Vagina (tissue), 2 donors: ENCODE data around the gene PDE11A. TPM values are rescaled to one million over a fixed set of nuclear protein-coding genes. Genes with fewer than 3 reads are reported as not detected.

Source experiments
- DNase-seq, 2 donors: peaks; one replicate each; pipeline ENCODE4 v3.0.0-alpha.2; 2017; ENCODE audit errors: extremely low spot score in 2 of 2
- H3K27ac ChIP-seq: fragments of 200-600 bp; sonication (generic); one replicate; pipeline ENCODE4 v1.5.1; 2019
- H3K27me3 ChIP-seq: fragments of 200-600 bp; sonication (generic); one replicate; pipeline ENCODE4 v1.5.1; 2019
- H3K36me3 ChIP-seq, 2 donors: fragments of 200-600 bp; sonication (generic); one replicate each; pipeline ENCODE4 v1.5.1; 2017 to 2019
- H3K4me1 ChIP-seq: fragments of 200-600 bp; sonication (generic); one replicate; pipeline ENCODE4 v1.5.1; 2019
- H3K4me3 ChIP-seq, 2 donors: fragments of 200-600 bp; sonication (generic); 1 replicate in 1 of 2; 2 replicates in 1 of 2; pipeline ENCODE4 v1.5.1; 2016 to 2019
- H3K9me3 ChIP-seq: fragments of 200-600 bp; sonication (generic); one replicate; pipeline ENCODE4 v1.5.1; 2019
- POLR2A ChIP-seq, 2 donors: fragments of 450-650 bp; IDR thresholded peaks; one replicate each; pipeline ENCODE4 v1.6.1; 2017; ENCODE audit warnings: antibody characterized with exemption in 2 of 2, mild to moderate bottlenecking in 2 of 2, moderate library complexity in 2 of 2
- POLR2AphosphoS5 ChIP-seq, 2 donors: sonication (generic); formaldehyde crosslinking; IDR thresholded peaks; one replicate each; pipeline ENCODE4 v1.9.0; 2017; ENCODE audit warnings: antibody characterized with exemption in 2 of 2, mild to moderate bottlenecking in 2 of 2, low read depth in 1 of 2; ENCODE audit not compliant: insufficient read depth in 1 of 2
- intact Hi-C: fragments of 100-400 bp; cut with DNase I; formaldehyde crosslinking; loops from one replicate; pipeline ENCODE4 v1.15.1; 2023
- total RNA-seq: library from RNA; depleted of rRNA; stranded (reverse); fragments of >200 nt; gene quantifications from one replicate; pipeline ENCODE4 v1.2.3, GENCODE V29; 2016
- TF ChIP-seq, protein P1 (sequence below), 3 experiments: fragments of 450-650 bp in 2 of 3; fragments of 200-600 bp in 1 of 3; sonication (generic) in 1 of 3; IDR thresholded peaks; one replicate each; pipeline ENCODE4 v1.5.1; 2017 to 2019; ENCODE audit warnings: antibody characterized with exemption in 3 of 3, mild to moderate bottlenecking in 2 of 3, moderate library complexity in 2 of 3

PDE11A gene
- total RNA-seq, 1 donor from 2014 or later = 0.25 TPM

DNA sequence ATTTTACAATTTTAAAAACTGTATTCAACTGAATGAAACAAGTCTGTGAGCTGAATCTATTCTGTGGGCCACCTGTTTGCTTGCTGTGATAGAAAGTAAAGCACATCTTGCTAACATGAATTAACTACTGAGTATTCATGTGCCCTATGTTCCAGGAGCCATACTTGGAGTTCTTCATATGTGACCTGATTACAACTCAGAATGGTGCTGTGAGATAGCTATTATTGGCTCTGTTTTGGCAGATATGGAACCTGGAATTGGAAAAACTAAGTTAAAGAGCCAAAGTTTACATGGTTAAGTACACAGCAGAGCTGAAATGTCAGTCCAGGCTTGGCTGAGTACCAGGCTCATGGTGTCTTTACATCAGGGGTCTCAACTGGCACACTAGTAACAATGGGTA is 426.3 kb downstream of the PDE11A start:
- H3K27ac ChIP-seq = no peak overlapping the region
- intact Hi-C loops = no loop called here
- no peak overlapping the region for H3K4me3 ChIP-seq
- TF ChIP-seq POLR2AphosphoS5 (IDR thresholded peaks at IDR 0.05; ENCODE audit: insufficient read depth in 1 of 2, low read depth in 1 of 2) (no peak), POLR2A (IDR thresholded peaks at IDR 0.05) (no peak)
- TF ChIP-seq, protein P1, sequence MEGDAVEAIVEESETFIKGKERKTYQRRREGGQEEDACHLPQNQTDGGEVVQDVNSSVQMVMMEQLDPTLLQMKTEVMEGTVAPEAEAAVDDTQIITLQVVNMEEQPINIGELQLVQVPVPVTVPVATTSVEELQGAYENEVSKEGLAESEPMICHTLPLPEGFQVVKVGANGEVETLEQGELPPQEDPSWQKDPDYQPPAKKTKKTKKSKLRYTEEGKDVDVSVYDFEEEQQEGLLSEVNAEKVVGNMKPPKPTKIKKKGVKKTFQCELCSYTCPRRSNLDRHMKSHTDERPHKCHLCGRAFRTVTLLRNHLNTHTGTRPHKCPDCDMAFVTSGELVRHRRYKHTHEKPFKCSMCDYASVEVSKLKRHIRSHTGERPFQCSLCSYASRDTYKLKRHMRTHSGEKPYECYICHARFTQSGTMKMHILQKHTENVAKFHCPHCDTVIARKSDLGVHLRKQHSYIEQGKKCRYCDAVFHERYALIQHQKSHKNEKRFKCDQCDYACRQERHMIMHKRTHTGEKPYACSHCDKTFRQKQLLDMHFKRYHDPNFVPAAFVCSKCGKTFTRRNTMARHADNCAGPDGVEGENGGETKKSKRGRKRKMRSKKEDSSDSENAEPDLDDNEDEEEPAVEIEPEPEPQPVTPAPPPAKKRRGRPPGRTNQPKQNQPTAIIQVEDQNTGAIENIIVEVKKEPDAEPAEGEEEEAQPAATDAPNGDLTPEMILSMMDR (IDR thresholded peaks at IDR 0.05) = no peak
- H3K9me3 ChIP-seq = no peaks in the 10 kb centered on the region
- no peak for DNase-seq
- no peaks in the 10 kb centered on the region for H3K27me3 ChIP-seq
- H3K4me1 ChIP-seq = no peaks in the 10 kb centered on the region
- no peaks in the 10 kb centered on the region for H3K36me3 ChIP-seq

DNA sequence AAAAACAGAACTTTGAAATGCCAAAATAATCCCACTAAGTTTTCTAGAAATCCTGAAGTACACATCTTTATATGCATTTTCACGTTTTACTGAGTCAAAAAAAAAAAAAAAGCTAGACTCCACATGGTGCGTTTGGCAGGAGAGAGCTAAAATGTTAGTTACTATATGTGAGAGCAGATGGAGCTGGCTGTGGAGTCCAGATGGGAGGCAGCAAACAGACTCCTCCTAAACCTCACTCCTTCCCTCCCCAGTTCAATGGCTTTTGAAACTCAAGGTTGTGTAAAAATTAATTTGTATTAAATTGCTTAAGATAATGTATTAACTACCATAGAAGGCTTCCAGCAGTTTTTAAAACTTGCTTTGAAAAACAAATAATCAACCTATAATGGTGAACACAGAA is 431.2 kb downstream of the PDE11A start:
- no peak for DNase-seq
- Histone ChIP-seq H3K36me3 (no peaks in the 10 kb centered on the region), H3K4me3 (no peak overlapping the region), H3K4me1 (peaks cover 15% of the 10 kb centered on the region), H3K27me3 (no peaks in the 10 kb centered on the region), H3K9me3 (no peaks in the 10 kb centered on the region), H3K27ac (no peak overlapping the region)
- TF ChIP-seq POLR2A (IDR thresholded peaks at IDR 0.05) = no peak
- TF ChIP-seq POLR2AphosphoS5 (IDR thresholded peaks at IDR 0.05; ENCODE audit: insufficient read depth in 1 of 2, low read depth in 1 of 2) = no peak
- TF ChIP-seq, protein P1 (IDR thresholded peaks at IDR 0.05) = no peak
- intact Hi-C loops = no loop called here

DNA sequence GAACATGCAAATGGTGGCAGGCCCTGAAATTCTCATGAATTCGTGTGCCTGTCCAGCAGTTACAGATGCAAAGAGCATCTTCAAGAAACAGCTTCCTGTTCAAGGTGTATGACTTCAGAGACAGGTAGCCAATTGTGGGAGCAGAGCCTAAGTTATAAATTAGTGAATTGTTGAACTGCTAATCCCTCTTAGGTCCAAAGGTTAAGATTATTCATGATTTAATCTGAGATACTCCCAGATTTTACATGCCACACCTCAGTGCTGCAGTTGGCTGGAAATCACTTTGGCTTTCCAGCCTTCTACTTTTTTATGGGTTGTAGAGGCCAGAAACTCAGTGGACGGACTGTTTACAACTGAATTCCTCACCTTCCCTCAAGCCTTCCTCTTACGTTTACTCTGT is 432.2 kb downstream of the PDE11A start:
- DNase-seq = no peak
- Histone ChIP-seq H3K27me3 (no peaks in the 10 kb centered on the region), H3K4me3 (no peak overlapping the region), H3K9me3 (no peaks in the 10 kb centered on the region), H3K36me3 (no peaks in the 10 kb centered on the region), H3K4me1 (peaks cover 15% of the 10 kb centered on the region), H3K27ac (no peak overlapping the region)
- TF ChIP-seq POLR2A (IDR thresholded peaks at IDR 0.05) = no peak
- TF ChIP-seq, protein P1 (IDR thresholded peaks at IDR 0.05) = no peak
- no peak for TF ChIP-seq POLR2AphosphoS5 (IDR thresholded peaks at IDR 0.05; ENCODE audit: insufficient read depth in 1 of 2, low read depth in 1 of 2)
- intact Hi-C loops = no loop called here

DNA sequence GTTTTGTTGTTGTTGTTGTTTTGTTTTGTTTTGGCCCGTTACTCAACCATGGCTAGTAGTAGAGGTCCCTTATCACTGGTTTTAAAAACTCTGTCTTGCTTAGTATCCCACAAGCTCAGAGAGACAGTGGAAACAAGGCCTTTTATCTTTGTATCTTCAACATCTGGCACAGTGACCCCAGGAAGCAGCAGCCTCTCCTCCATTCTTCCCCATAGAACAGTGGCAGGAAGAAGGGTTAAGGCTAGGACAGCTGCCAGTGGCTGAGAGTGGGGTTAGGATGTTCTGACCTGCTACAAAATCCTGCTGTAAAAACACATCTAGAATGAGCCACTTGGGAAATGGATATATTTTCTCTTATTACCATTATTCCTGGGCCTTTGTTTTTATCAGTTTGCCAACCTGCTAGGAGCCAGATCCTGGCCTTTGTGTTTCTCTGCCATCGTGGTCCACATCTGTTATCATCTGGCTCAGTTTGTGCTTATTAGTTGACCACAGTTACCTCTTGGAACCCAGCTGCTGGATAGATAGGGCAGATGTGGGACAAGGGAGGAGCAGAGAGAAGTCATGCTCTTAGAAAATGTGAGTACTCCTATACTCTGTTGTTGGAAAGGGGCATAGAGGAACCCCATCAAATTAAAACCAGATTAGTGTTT is 433.2 kb downstream of the PDE11A start:
- Histone ChIP-seq H3K4me1 (peaks cover 15% of the 10 kb centered on the region), H3K9me3 (no peaks in the 10 kb centered on the region), H3K27ac (no peak overlapping the region), H3K4me3 (no peak overlapping the region), H3K27me3 (no peaks in the 10 kb centered on the region), H3K36me3 (no peaks in the 10 kb centered on the region)
- TF ChIP-seq POLR2AphosphoS5 (IDR thresholded peaks at IDR 0.05; ENCODE audit: insufficient read depth in 1 of 2, low read depth in 1 of 2) (no peak), POLR2A (IDR thresholded peaks at IDR 0.05) (no peak)
- TF ChIP-seq, protein P1 (IDR thresholded peaks at IDR 0.05) = no peak
- no peak for DNase-seq
- intact Hi-C loops = no loop called here

DNA sequence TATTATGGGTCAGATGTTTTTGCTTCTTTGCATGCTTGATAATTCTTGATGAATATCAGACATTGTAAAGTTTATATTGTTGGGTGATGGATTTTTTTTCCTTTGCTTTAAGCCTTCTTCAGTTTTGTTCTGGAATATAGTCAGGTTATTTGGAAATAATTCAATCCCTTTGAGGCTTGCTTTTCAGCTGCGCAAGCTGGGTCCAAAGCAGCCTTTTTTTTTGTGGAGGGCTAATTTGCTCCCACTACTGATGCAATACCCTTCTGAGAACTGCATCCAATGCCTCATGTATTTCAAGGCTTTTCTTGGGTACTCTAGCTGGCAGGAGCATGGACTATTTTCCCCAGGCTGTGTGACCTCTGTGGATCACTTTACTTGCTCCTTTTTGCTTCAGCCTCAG is 434.1 kb downstream of the PDE11A start:
- intact Hi-C loops = no loop called here
- no peaks in the 10 kb centered on the region for H3K9me3 ChIP-seq
- H3K36me3 ChIP-seq = no peaks in the 10 kb centered on the region
- TF ChIP-seq POLR2AphosphoS5 (IDR thresholded peaks at IDR 0.05; ENCODE audit: insufficient read depth in 1 of 2, low read depth in 1 of 2) = no peak
- no peak for TF ChIP-seq POLR2A (IDR thresholded peaks at IDR 0.05)
- TF ChIP-seq, protein P1 (IDR thresholded peaks at IDR 0.05) = no peak
- no peak overlapping the region for H3K27ac ChIP-seq
- peaks cover 15% of the 10 kb centered on the region for H3K4me1 ChIP-seq
- DNase-seq = no peak
- no peak overlapping the region for H3K4me3 ChIP-seq
- no peaks in the 10 kb centered on the region for H3K27me3 ChIP-seq
